ENCODE data around the gene ATP6V0A1. TPM values are rescaled to one million over a fixed set of nuclear protein-coding genes. Genes with fewer than 3 reads are reported as not detected.

Gene ATP6V0A1
- total RNA-seq, 1 experiment from 2014 or later: 21.0 TPM

- DNase-seq: peak; percentile 16
- H3K36me3 ChIP-seq (replicated peaks; ENCODE audit: control insufficient read depth, insufficient read depth, low read length): peaks cover 2% of the 10 kb centered on the region
These were observed 55.0 kb downstream of the ATP6V0A1 start for GRCh38 chr17:42513686-42514085.

GRCh38 chr17:42514279-42514678, 55.6 kb downstream of the ATP6V0A1 start:
- H3K4me3 ChIP-seq (ENCODE audit: insufficient read depth, low read depth, low read length): no peak overlapping the region
- H3K36me3 ChIP-seq (replicated peaks; ENCODE audit: control insufficient read depth, insufficient read depth, low read length): no peaks in the 10 kb centered on the region; the same call in none of the 2 replicates
- H3K27me3 ChIP-seq (ENCODE audit: control insufficient read depth, insufficient read depth, low read length): no peaks in the 10 kb centered on the region
- DNase-seq: peak; percentile 13

More at GRCh38 chr17:42513686-42514085, 55.0 kb downstream of the ATP6V0A1 start:
- H3K4me3 ChIP-seq (ENCODE audit: insufficient read depth, low read depth, low read length): no peak overlapping the region
- no peaks in the 10 kb centered on the region for H3K27me3 ChIP-seq (ENCODE audit: control insufficient read depth, insufficient read depth, low read length)

GRCh38 chr17:42514867-42515266, 56.2 kb downstream of the ATP6V0A1 start:
- H3K27me3 ChIP-seq (ENCODE audit: control insufficient read depth, insufficient read depth, low read length): no peaks in the 10 kb centered on the region
- H3K36me3 ChIP-seq (replicated peaks; ENCODE audit: control insufficient read depth, insufficient read depth, low read length): no peaks in the 10 kb centered on the region; the same call in none of the 2 replicates
- peak; percentile 10 for DNase-seq
- no peak overlapping the region for H3K4me3 ChIP-seq (ENCODE audit: insufficient read depth, low read depth, low read length)

GRCh38 chr17:42517516-42517915, 58.8 kb downstream of the ATP6V0A1 start:
- peaks cover 1% of the 10 kb centered on the region for H3K36me3 ChIP-seq (replicated peaks; ENCODE audit: control insufficient read depth, insufficient read depth, low read length)
- H3K4me3 ChIP-seq (ENCODE audit: insufficient read depth, low read depth, low read length): no peak overlapping the region

GRCh38 chr17:42518046-42518754, 59.5 kb downstream of the ATP6V0A1 start:
- Histone ChIP-seq H3K4me3 (ENCODE audit: insufficient read depth, low read depth, low read length) (no peak overlapping the region), H3K36me3 (replicated peaks; ENCODE audit: control insufficient read depth, insufficient read depth, low read length) (peaks cover 1% of the 10 kb centered on the region), H3K27me3 (ENCODE audit: control insufficient read depth, insufficient read depth, low read length) (no peaks in the 10 kb centered on the region)
- DNase-seq: peak; percentile 10

More at GRCh38 chr17:42517516-42517915, 58.8 kb downstream of the ATP6V0A1 start:
- DNase-seq: peak; percentile 93
- no peaks in the 10 kb centered on the region for H3K27me3 ChIP-seq (ENCODE audit: control insufficient read depth, insufficient read depth, low read length)

- no peak for DNase-seq
- H3K4me3 ChIP-seq (ENCODE audit: insufficient read depth, low read depth, low read length): no peak overlapping the region
- H3K27me3 ChIP-seq (ENCODE audit: control insufficient read depth, insufficient read depth, low read length): no peaks in the 10 kb centered on the region
- H3K36me3 ChIP-seq (replicated peaks; ENCODE audit: control insufficient read depth, insufficient read depth, low read length): peaks cover 1% of the 10 kb centered on the region
These were observed 60.3 kb downstream of the ATP6V0A1 start for GRCh38 chr17:42518755-42519545.

- no peaks in the 10 kb centered on the region for H3K27me3 ChIP-seq (ENCODE audit: control insufficient read depth, insufficient read depth, low read length)
- H3K36me3 ChIP-seq (replicated peaks; ENCODE audit: control insufficient read depth, insufficient read depth, low read length): peaks cover 1% of the 10 kb centered on the region; the same call in 1 of the 2 replicates
- peak; percentile 81 for DNase-seq
- no peak overlapping the region for H3K4me3 ChIP-seq (ENCODE audit: insufficient read depth, low read depth, low read length)
These were observed 61.1 kb downstream of the ATP6V0A1 start for GRCh38 chr17:42519546-42520491.

- H3K4me3 ChIP-seq (ENCODE audit: insufficient read depth, low read depth, low read length): no peak overlapping the region
- peaks cover 1% of the 10 kb centered on the region; the same call in 1 of the 2 replicates for H3K36me3 ChIP-seq (replicated peaks; ENCODE audit: control insufficient read depth, insufficient read depth, low read length)
- no peaks in the 10 kb centered on the region for H3K27me3 ChIP-seq (ENCODE audit: control insufficient read depth, insufficient read depth, low read length)
- DNase-seq: no peak
These were observed 61.9 kb downstream of the ATP6V0A1 start for GRCh38 chr17:42520540-42520951.

GRCh38 chr17:42521036-42521435, 62.4 kb downstream of the ATP6V0A1 start:
- no peak for DNase-seq
- no peak overlapping the region for H3K4me3 ChIP-seq (ENCODE audit: insufficient read depth, low read depth, low read length)
- peaks cover 1% of the 10 kb centered on the region; the same call in 1 of the 2 replicates for H3K36me3 ChIP-seq (replicated peaks; ENCODE audit: control insufficient read depth, insufficient read depth, low read length)
- H3K27me3 ChIP-seq (ENCODE audit: control insufficient read depth, insufficient read depth, low read length): no peaks in the 10 kb centered on the region

- no peak overlapping the region for H3K4me3 ChIP-seq (ENCODE audit: insufficient read depth, low read depth, low read length)
- H3K36me3 ChIP-seq (replicated peaks; ENCODE audit: control insufficient read depth, insufficient read depth, low read length): peaks cover 1% of the 10 kb centered on the region; the same call in 1 of the 2 replicates
- H3K27me3 ChIP-seq (ENCODE audit: control insufficient read depth, insufficient read depth, low read length): no peaks in the 10 kb centered on the region
- DNase-seq: no peak
These were observed 63.1 kb downstream of the ATP6V0A1 start for GRCh38 chr17:42521666-42522262.

GRCh38 chr17:42522263-42522790, 63.6 kb downstream of the ATP6V0A1 start:
- Histone ChIP-seq H3K4me3 (ENCODE audit: insufficient read depth, low read depth, low read length) (no peak overlapping the region), H3K36me3 (replicated peaks; ENCODE audit: control insufficient read depth, insufficient read depth, low read length) (peaks cover 1% of the 10 kb centered on the region; the same call in 1 of the 2 replicates), H3K27me3 (ENCODE audit: control insufficient read depth, insufficient read depth, low read length) (no peaks in the 10 kb centered on the region)
- DNase-seq: no peak

- Histone ChIP-seq H3K27me3 (ENCODE audit: control insufficient read depth, insufficient read depth, low read length) (no peaks in the 10 kb centered on the region), H3K36me3 (replicated peaks; ENCODE audit: control insufficient read depth, insufficient read depth, low read length) (peaks cover 1% of the 10 kb centered on the region; the same call in 1 of the 2 replicates), H3K4me3 (ENCODE audit: insufficient read depth, low read depth, low read length) (no peak overlapping the region)
- no peak for DNase-seq
These were observed 64.2 kb downstream of the ATP6V0A1 start for GRCh38 chr17:42522798-42523278.

- Histone ChIP-seq H3K36me3 (replicated peaks; ENCODE audit: control insufficient read depth, insufficient read depth, low read length) (peaks cover 1% of the 10 kb centered on the region; the same call in 1 of the 2 replicates), H3K27me3 (ENCODE audit: control insufficient read depth, insufficient read depth, low read length) (no peaks in the 10 kb centered on the region; the same call in 1 of the 2 replicates), H3K4me3 (ENCODE audit: insufficient read depth, low read depth, low read length) (no peak overlapping the region)
- no peak for DNase-seq
These were observed 66.5 kb downstream of the ATP6V0A1 start for GRCh38 chr17:42525221-42525620.

Data from H7 (cell line).